Tibial nerve (tissue), 3 donors: Measurements from ENCODE around the gene TMEM86B.

Source experiments
- CTCF ChIP-seq, 5 experiments: fragments of 200-600 bp in 3 of 5; fragments of 450-650 bp in 2 of 5; sonication (generic) in 3 of 5; IDR thresholded peaks; one replicate each; pipeline ENCODE4 v1.5.1; 2016 to 2019; ENCODE audit warnings: antibody characterized with exemption in 5 of 5, mild to moderate bottlenecking in 3 of 5, moderate library complexity in 2 of 5
- POLR2A ChIP-seq, 2 donors: fragments of 450-650 bp; IDR thresholded peaks; one replicate each; pipeline ENCODE4 v1.6.1; 2017; ENCODE audit warnings: antibody characterized with exemption in 2 of 2, mild to moderate bottlenecking in 2 of 2, moderate library complexity in 2 of 2

DNA sequence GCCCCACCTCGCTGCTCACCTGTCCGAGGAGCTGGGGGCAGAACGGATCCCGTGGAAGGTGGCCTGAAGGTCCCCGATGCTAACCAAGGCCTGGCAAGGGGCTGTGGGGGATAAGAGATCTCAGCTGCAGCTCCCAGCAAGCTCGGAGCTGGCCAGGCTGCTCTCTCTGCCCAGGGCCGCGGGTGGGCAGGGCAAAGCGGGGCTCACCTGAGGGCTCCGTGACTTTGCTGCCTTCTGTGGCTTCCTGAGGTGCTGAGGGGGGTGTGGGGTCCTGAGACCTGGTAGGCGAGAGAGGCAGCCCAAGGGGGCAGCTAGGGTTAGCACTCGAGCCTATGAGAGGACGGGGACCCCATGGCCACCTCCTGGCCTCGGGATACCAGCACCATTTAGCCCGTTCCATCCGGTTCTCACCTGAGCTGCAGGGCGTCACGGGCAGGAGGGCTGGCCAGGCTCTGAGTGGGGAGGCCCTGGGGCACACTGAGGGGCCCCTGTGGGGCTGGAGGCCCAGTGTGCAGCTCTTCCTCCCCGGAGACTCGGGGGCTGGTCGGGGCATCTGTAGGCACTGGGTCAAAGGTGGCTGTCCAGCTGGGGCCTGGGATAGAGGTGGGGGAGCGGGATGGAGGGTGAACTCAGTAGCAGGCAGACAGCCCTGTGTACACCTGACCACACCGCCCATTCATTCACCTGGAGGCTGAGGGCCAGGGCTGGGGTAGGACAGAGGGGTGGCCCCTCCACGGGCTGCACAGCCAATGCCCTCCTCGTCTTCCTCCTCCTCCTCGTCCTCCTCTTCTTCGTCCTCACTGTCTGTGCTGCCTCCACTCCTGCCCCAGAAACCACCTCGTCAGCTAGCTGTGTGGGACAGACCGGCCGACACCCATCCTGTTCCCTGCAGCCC, 3.1 kb upstream of the TMEM86B start:
- TF ChIP-seq POLR2A (IDR thresholded peaks at IDR 0.05) (no peak), CTCF (IDR thresholded peaks at IDR 0.05) (no peak)
